SK-N-SH (cell line): Measurements from ENCODE around the gene PYY. TPM values are rescaled to one million over a fixed set of nuclear protein-coding genes. Genes with fewer than 3 reads are reported as not detected.

Source experiments
- CTCF ChIA-PET: fragments of 300-600, 350-600 bp; formaldehyde crosslinking; extraction: SDS; loops from one replicate; lab custom pipeline; 2021; lab: Yijun Ruan, JAX
- POLR2A ChIA-PET: fragments of 350-600 bp; sonication (Branson Sonifier 250); formaldehyde crosslinking; extraction: SDS; loops from one replicate; lab custom pipeline; 2020; ENCODE audit warnings: antibody characterized with exemption, inconsistent platforms; lab: Yijun Ruan, JAX
- DNase-seq: peaks from one replicate; pipeline ENCODE4 v3.0.0; 2012
- H2AFZ ChIP-seq: fragments of 200-600 bp; sonication (generic); 2 replicates; pipeline ENCODE4 v1.8.1; 2016; ENCODE audit warnings: antibody characterized with exemption, mild to moderate bottlenecking, low read depth
- H3F3A ChIP-seq: fragments of 200-600 bp; sonication (generic); replicated peaks from 2 replicates; pipeline ENCODE3; 2016; ENCODE audit warnings: antibody characterized with exemption, mild to moderate bottlenecking; ENCODE audit not compliant: insufficient read depth
- H3K27ac ChIP-seq, 2 experiments: fragments of 200-500 bp in 1 of 2; fragments of 200-600 bp in 1 of 2; sonication (Bioruptor generic) in 1 of 2; sonication (generic), shearing (Covaris generic) in 1 of 2; 2 replicates each; pipeline versions ENCODE4 v1.5.1 to v1.6.1; 2014 to 2016; ENCODE audit warnings: low read depth in 2 of 2, inconsistent platforms in 1 of 2, low read length in 1 of 2, mild to moderate bottlenecking in 1 of 2, mixed read lengths in 1 of 2
- H3K27me3 ChIP-seq: fragments of 200-600 bp; sonication (generic), shearing (Covaris generic); 2 replicates; pipeline ENCODE4 v1.6.1; 2016; ENCODE audit warnings: mixed run types; ENCODE audit not compliant: insufficient read depth
- H3K36me3 ChIP-seq, 2 experiments: fragments of 200-500 bp in 1 of 2; fragments of 200-600 bp in 1 of 2; sonication (Bioruptor generic) in 1 of 2; sonication (generic) in 1 of 2; replicated peaks in 1 of 2; 2 replicates each; pipeline versions ENCODE3 to v1.5.1; 2014 to 2016; ENCODE audit warnings: low read length in 1 of 2, mild to moderate bottlenecking in 1 of 2; ENCODE audit not compliant: insufficient read depth in 2 of 2, control insufficient read depth in 1 of 2
- H3K4me1 ChIP-seq, 2 experiments: fragments of 200-500 bp in 1 of 2; fragments of 200-600 bp in 1 of 2; sonication (Bioruptor generic) in 1 of 2; sonication (generic), shearing (Covaris generic) in 1 of 2; 2 replicates each; pipeline versions ENCODE4 v1.5.1 to v1.6.1; 2014 to 2016; ENCODE audit warnings: low read depth in 1 of 2, low read length in 1 of 2, mixed run types in 1 of 2; ENCODE audit not compliant: insufficient read depth in 2 of 2, control insufficient read depth in 1 of 2
- H3K4me2 ChIP-seq: fragments of 200-600 bp; sonication (generic), shearing (Covaris generic); 2 replicates; pipeline ENCODE4 v1.6.1; 2017; ENCODE audit warnings: mixed run types
- H3K4me3 ChIP-seq, 2 experiments: fragments of 200-500 bp in 1 of 2; fragments of 200-600 bp in 1 of 2; sonication (Bioruptor generic) in 1 of 2; sonication (generic), shearing (Covaris generic) in 1 of 2; 2 replicates each; pipeline versions ENCODE4 v1.5.1 to v1.8.1; 2014 to 2016; ENCODE audit warnings: low read depth in 2 of 2, inconsistent platforms in 1 of 2, low read length in 1 of 2, mild to moderate bottlenecking in 1 of 2, mixed read lengths in 1 of 2, moderate library complexity in 1 of 2
- H3K79me2 ChIP-seq: fragments of 200-600 bp; sonication (generic); 2 replicates; pipeline ENCODE4 v1.8.1; 2017; ENCODE audit warnings: mild to moderate bottlenecking; ENCODE audit not compliant: insufficient read depth
- H3K9ac ChIP-seq: fragments of 200-600 bp; sonication (generic); 2 replicates; pipeline ENCODE4 v1.6.1; 2017; ENCODE audit warnings: mixed run types
- H3K9me2 ChIP-seq: fragments of 200-600 bp; sonication (generic); 2 replicates; pipeline ENCODE4 v1.6.1; 2017; ENCODE audit warnings: mixed run types
- H3K9me3 ChIP-seq: fragments of 200-600 bp; sonication (generic); 2 replicates; pipeline ENCODE4 v1.6.1; 2017; ENCODE audit warnings: mixed run types, mild to moderate bottlenecking, moderate library complexity
- H4K20me1 ChIP-seq: fragments of 200-600 bp; sonication (generic); 2 replicates; pipeline ENCODE4 v1.6.1; 2017; ENCODE audit warnings: mild to moderate bottlenecking, mixed run types; ENCODE audit not compliant: insufficient read depth
- EP300 ChIP-seq, 2 experiments: IDR thresholded peaks; 2 replicates each; pipeline versions ENCODE4 v1.4.0 to v1.6.1; 2012; ENCODE audit warnings: borderline replicate concordance in 1 of 2, low read depth in 1 of 2, low read length in 1 of 2
- FOXJ3 ChIP-seq: sonication (generic); formaldehyde crosslinking; IDR thresholded peaks from 2 replicates; pipeline ENCODE4 v1.5.1; 2020; ENCODE audit warnings: mild to moderate bottlenecking, missing genetic modification reagents
- FOXM1 ChIP-seq: IDR thresholded peaks from 2 replicates; pipeline ENCODE4 v1.4.0; 2012; ENCODE audit warnings: low read depth, mild to moderate bottlenecking
- GABPA ChIP-seq: IDR thresholded peaks from 2 replicates; pipeline ENCODE4 v1.4.0; 2012; ENCODE audit warnings: low read depth, mild to moderate bottlenecking
- MAX ChIP-seq: IDR thresholded peaks from 2 replicates; pipeline ENCODE4 v1.4.0; 2012; ENCODE audit warnings: low read depth
- NRF1 ChIP-seq: IDR thresholded peaks from 2 replicates; pipeline ENCODE4 v1.6.1; 2012; ENCODE audit warnings: low read depth, mild to moderate bottlenecking, low read length
- REST ChIP-seq: IDR thresholded peaks from 2 replicates; pipeline ENCODE4 v1.6.1; 2012; ENCODE audit warnings: mild to moderate bottlenecking, low read depth, low read length, moderate library complexity
- WGBS: methylation state at CpG from one replicate; pipeline ENCODE4 v1.1.6; 2017; ENCODE audit warnings: low lambda C conversion rate; 5-methylcytosine and 5-hydroxymethylcytosine counted together
- polyA plus RNA-seq, 3 experiments: library from polyadenylated mRNA; depleted of rRNA; stranded (reverse); fragments of >200 nt; gene quantifications; 2 replicates each; pipeline ENCODE4 v1.2.3, GENCODE V29; 2012

PYY gene
- polyA plus RNA-seq, 1 of the 3 experiments (the other 2 are of a cell fraction) = 0.21 TPM

GRCh38 chr17:43967251-43967875 is 13.6 kb upstream of the PYY start:
- H3K4me2 ChIP-seq = no peak overlapping the region
- H3K9me2 ChIP-seq = no peaks in the 10 kb centered on the region
- TF ChIP-seq EP300 (IDR thresholded peaks at IDR 0.05; ENCODE audit: borderline replicate concordance in 1 of 2, low read depth in 1 of 2, low read length in 1 of 2) (no peak), GABPA (no peak), MAX (no peak)
- no peaks in the 10 kb centered on the region for H3F3A ChIP-seq
- WGBS = 67% methylated on average over 9 of the region's 9 CpGs
- H3K4me3 ChIP-seq = no peak overlapping the region
- no peaks in the 10 kb centered on the region for H3K36me3 ChIP-seq
- H3K9me3 ChIP-seq = no peaks in the 10 kb centered on the region
- no peak for DNase-seq
- no peaks in the 10 kb centered on the region for H3K79me2 ChIP-seq
- H3K27me3 ChIP-seq = no peaks in the 10 kb centered on the region; the same call in 1 of the 2 replicates
- no peaks in the 10 kb centered on the region for H3K4me1 ChIP-seq
- POLR2A ChIA-PET = no interaction called here
- H4K20me1 ChIP-seq = no peaks in the 10 kb centered on the region
- CTCF ChIA-PET = interaction anchor here (1.0 to 2.6 kb wide), 4 partner anchors 16 to 28 kb away, joined by 3 to 12 read pairs (median 6); no protein-coding TSS in a partner anchor
- no peak overlapping the region for H2AFZ ChIP-seq
- no peak overlapping the region for H3K9ac ChIP-seq
- H3K27ac ChIP-seq = no peak overlapping the region

- Histone ChIP-seq H3K4me2 (no peak overlapping the region), H3K4me3 (no peak overlapping the region), H3K79me2 (no peaks in the 10 kb centered on the region), H3K36me3 (no peaks in the 10 kb centered on the region), H3K9ac (no peak overlapping the region), H3F3A (no peaks in the 10 kb centered on the region), H3K9me3 (no peaks in the 10 kb centered on the region), H2AFZ (no peak overlapping the region), H4K20me1 (no peaks in the 10 kb centered on the region), H3K27ac (no peak overlapping the region), H3K27me3 (no peaks in the 10 kb centered on the region; the same call in 1 of the 2 replicates), H3K9me2 (no peaks in the 10 kb centered on the region), H3K4me1 (no peaks in the 10 kb centered on the region)
- DNase-seq = no peak
- POLR2A ChIA-PET = no interaction called here
- TF ChIP-seq EP300 (IDR thresholded peaks at IDR 0.05; ENCODE audit: borderline replicate concordance in 1 of 2, low read depth in 1 of 2, low read length in 1 of 2) (no peak), FOXM1 (no peak), FOXJ3 (CRISPR knock-in tag) (no peak), NRF1 (no peak), REST (no peak)
- CTCF ChIA-PET = interaction anchor here (1.3 kb wide), 1 partner anchor 22 kb away, joined by 4 read pairs; no protein-coding TSS in a partner anchor
- 77% methylated on average over 3 of the region's 3 CpGs for WGBS
Observed at GRCh38 chr17:43966276-43966675, 12.5 kb upstream of the PYY start.
